Neural progenitor cell (in vitro differentiated cells): Measurements from ENCODE around the gene SMIM38. TPM values are rescaled to one million over a fixed set of nuclear protein-coding genes. Genes with fewer than 3 reads are reported as not detected.

Source experiments
- DNase-seq: peaks from one replicate; pipeline ENCODE4 v3.0.0-alpha.2; 2016; ENCODE audit warnings: low spot score
- H2AFZ ChIP-seq: fragments of 200-600 bp; sonication (generic); replicated peaks from 2 replicates; pipeline ENCODE4 v1.6.1; 2016; ENCODE audit warnings: antibody characterized with exemption
- H3F3A ChIP-seq: fragments of 200-600 bp; sonication (generic); 2 replicates; pipeline ENCODE4 v1.6.1; 2016; ENCODE audit warnings: antibody characterized with exemption, low read depth
- H3K27ac ChIP-seq: fragments of 200-600 bp; sonication (generic); 2 replicates; pipeline ENCODE4 v1.5.1; 2016; ENCODE audit warnings: mild to moderate bottlenecking
- H3K27me3 ChIP-seq: fragments of 200-600 bp; sonication (generic); 2 replicates; pipeline ENCODE4 v1.6.1; 2016; ENCODE audit warnings: mild to moderate bottlenecking, moderate library complexity
- H3K36me3 ChIP-seq: fragments of 200-600 bp; sonication (generic); 2 replicates; pipeline ENCODE4 v1.5.1; 2016
- H3K4me1 ChIP-seq: fragments of 200-600 bp; sonication (generic); 2 replicates; pipeline ENCODE4 v1.6.1; 2016; ENCODE audit warnings: mixed run types
- H3K4me2 ChIP-seq: fragments of 200-600 bp; sonication (generic); 2 replicates; pipeline ENCODE4 v1.6.1; 2016
- H3K4me3 ChIP-seq: fragments of 200-600 bp; sonication (generic); 2 replicates; pipeline ENCODE4 v1.5.1; 2016
- H3K79me2 ChIP-seq: fragments of 200-600 bp; sonication (generic); 2 replicates; pipeline ENCODE4 v1.6.1; 2016; ENCODE audit warnings: low read depth
- H3K9ac ChIP-seq: fragments of 200-600 bp; sonication (generic); 2 replicates; pipeline ENCODE4 v1.6.1; 2016
- H3K9me3 ChIP-seq: fragments of 200-600 bp; sonication (generic); 2 replicates; pipeline ENCODE4 v1.5.1; 2016; ENCODE audit warnings: low read depth
- H4K20me1 ChIP-seq: fragments of 200-600 bp; sonication (generic); 2 replicates; pipeline ENCODE4 v1.6.1; 2016; ENCODE audit warnings: low read depth
- H3K27ac Mint-ChIP-seq: 3 replicates; pipeline ENCODE4 v1.8.0; 2021; ENCODE audit warnings: mixed read lengths
- H3K27me3 Mint-ChIP-seq: 2 replicates; pipeline ENCODE4 v1.8.0; 2022; ENCODE audit warnings: low read depth, mild to moderate bottlenecking, inconsistent platforms, moderate library complexity, mixed read lengths; ENCODE audit not compliant: insufficient read depth
- H3K36me3 Mint-ChIP-seq: 3 replicates; pipeline ENCODE4 v1.8.0; 2021; ENCODE audit warnings: mixed read lengths
- H3K4me1 Mint-ChIP-seq: 3 replicates; pipeline ENCODE4 v1.8.0; 2021; ENCODE audit warnings: mixed read lengths
- H3K4me3 Mint-ChIP-seq: 3 replicates; pipeline ENCODE4 v1.8.0; 2021; ENCODE audit warnings: mild to moderate bottlenecking, moderate library complexity, mixed read lengths
- H3K9me3 Mint-ChIP-seq: 3 replicates; pipeline ENCODE4 v1.8.0; 2020; ENCODE audit warnings: mixed read lengths
- EZH2 ChIP-seq: fragments of 200-600 bp; sonication (generic); IDR thresholded peaks from 2 replicates; pipeline ENCODE4 v1.6.1; 2017; ENCODE audit warnings: antibody characterized with exemption, mild to moderate bottlenecking, moderate library complexity
- EZH2phosphoT487 ChIP-seq: fragments of 200-600 bp; sonication (generic); IDR thresholded peaks from 2 replicates; pipeline ENCODE4 v1.6.1; 2017; ENCODE audit warnings: antibody characterized with exemption
- total RNA-seq: library from RNA; depleted of rRNA; stranded (reverse); fragments of >200 nt; gene quantifications from 2 replicates; pipeline ENCODE4 v1.2.3, GENCODE V29; 2015; ENCODE audit warnings: low replicate concordance
- TF ChIP-seq, protein P1 (sequence below): fragments of 200-600 bp; sonication (generic); IDR thresholded peaks from 2 replicates; pipeline ENCODE4 v1.5.1; 2017; ENCODE audit warnings: antibody characterized with exemption, mild to moderate bottlenecking

The SMIM38 gene
- total RNA-seq, 1 donor from 2014 or later: 2.0 TPM

GRCh38 chr11:69173925-69174581 is 18.3 kb downstream of the SMIM38 start:
- H3K36me3 Mint-ChIP-seq: no peaks in the 10 kb centered on the region
- H3K9ac ChIP-seq: no peak overlapping the region
- no peak overlapping the region for H2AFZ ChIP-seq
- H3K27me3 Mint-ChIP-seq: peaks cover 11% of the 10 kb centered on the region
- H3K9me3 Mint-ChIP-seq: peaks cover 21% of the 10 kb centered on the region
- peaks cover 3% of the 10 kb centered on the region for H3K4me1 Mint-ChIP-seq
- H3K79me2 ChIP-seq: no peaks in the 10 kb centered on the region
- H3K4me1 ChIP-seq: no peaks in the 10 kb centered on the region
- no peak for DNase-seq
- no peaks in the 10 kb centered on the region for H3F3A ChIP-seq
- H3K27ac ChIP-seq: no peak overlapping the region
- no peak overlapping the region for H3K4me3 ChIP-seq
- no peaks in the 10 kb centered on the region for H3K27me3 ChIP-seq
- H3K9me3 ChIP-seq: no peaks in the 10 kb centered on the region
- no peaks in the 10 kb centered on the region for H3K36me3 ChIP-seq
- H3K27ac Mint-ChIP-seq: no peak overlapping the region
- TF ChIP-seq EZH2 (no peak), EZH2phosphoT487 (no peak)
- H3K4me3 Mint-ChIP-seq: no peak overlapping the region
- H4K20me1 ChIP-seq: no peaks in the 10 kb centered on the region
- H3K4me2 ChIP-seq: no peak overlapping the region

- Histone ChIP-seq H3K4me1 (no peaks in the 10 kb centered on the region), H3K4me2 (no peak overlapping the region), H3K36me3 (no peaks in the 10 kb centered on the region), H3K27ac (no peak overlapping the region), H3K9me3 (no peaks in the 10 kb centered on the region), H3K79me2 (no peaks in the 10 kb centered on the region), H2AFZ (no peak overlapping the region), H3K4me3 (no peak overlapping the region), H3F3A (no peaks in the 10 kb centered on the region), H3K27me3 (no peaks in the 10 kb centered on the region), H4K20me1 (no peaks in the 10 kb centered on the region), H3K9ac (no peak overlapping the region)
- DNase-seq: no peak
- Mint-ChIP-seq H3K4me3 (no peak overlapping the region), H3K9me3 (peaks cover 17% of the 10 kb centered on the region), H3K27me3 (peaks cover 6% of the 10 kb centered on the region), H3K27ac (no peak overlapping the region), H3K36me3 (no peaks in the 10 kb centered on the region), H3K4me1 (peaks cover 3% of the 10 kb centered on the region)
- no peak for TF ChIP-seq EZH2phosphoT487
- TF ChIP-seq, protein P1, sequence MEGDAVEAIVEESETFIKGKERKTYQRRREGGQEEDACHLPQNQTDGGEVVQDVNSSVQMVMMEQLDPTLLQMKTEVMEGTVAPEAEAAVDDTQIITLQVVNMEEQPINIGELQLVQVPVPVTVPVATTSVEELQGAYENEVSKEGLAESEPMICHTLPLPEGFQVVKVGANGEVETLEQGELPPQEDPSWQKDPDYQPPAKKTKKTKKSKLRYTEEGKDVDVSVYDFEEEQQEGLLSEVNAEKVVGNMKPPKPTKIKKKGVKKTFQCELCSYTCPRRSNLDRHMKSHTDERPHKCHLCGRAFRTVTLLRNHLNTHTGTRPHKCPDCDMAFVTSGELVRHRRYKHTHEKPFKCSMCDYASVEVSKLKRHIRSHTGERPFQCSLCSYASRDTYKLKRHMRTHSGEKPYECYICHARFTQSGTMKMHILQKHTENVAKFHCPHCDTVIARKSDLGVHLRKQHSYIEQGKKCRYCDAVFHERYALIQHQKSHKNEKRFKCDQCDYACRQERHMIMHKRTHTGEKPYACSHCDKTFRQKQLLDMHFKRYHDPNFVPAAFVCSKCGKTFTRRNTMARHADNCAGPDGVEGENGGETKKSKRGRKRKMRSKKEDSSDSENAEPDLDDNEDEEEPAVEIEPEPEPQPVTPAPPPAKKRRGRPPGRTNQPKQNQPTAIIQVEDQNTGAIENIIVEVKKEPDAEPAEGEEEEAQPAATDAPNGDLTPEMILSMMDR: no peak
- TF ChIP-seq EZH2: no peak
Measured at GRCh38 chr11:69174841-69175240, 19.1 kb downstream of the SMIM38 start.

- no peak overlapping the region for H3K4me2 ChIP-seq
- DNase-seq: no peak
- H4K20me1 ChIP-seq: no peaks in the 10 kb centered on the region
- no peak overlapping the region for H3K27ac Mint-ChIP-seq
- no peak overlapping the region for H3K4me3 ChIP-seq
- H3K9me3 Mint-ChIP-seq: peaks cover 20% of the 10 kb centered on the region
- H3K9ac ChIP-seq: no peak overlapping the region
- no peaks in the 10 kb centered on the region for H3K36me3 Mint-ChIP-seq
- no peak overlapping the region for H3K27ac ChIP-seq
- H3K27me3 Mint-ChIP-seq: peaks cover 5% of the 10 kb centered on the region
- no peaks in the 10 kb centered on the region for H3K4me1 ChIP-seq
- H3K4me3 Mint-ChIP-seq: no peak overlapping the region
- peaks cover 7% of the 10 kb centered on the region for H3K4me1 Mint-ChIP-seq
- TF ChIP-seq EZH2phosphoT487 (no peak), EZH2 (no peak)
- TF ChIP-seq, protein P1: no peak
- no peaks in the 10 kb centered on the region for H3K79me2 ChIP-seq
- no peaks in the 10 kb centered on the region for H3K36me3 ChIP-seq
- no peaks in the 10 kb centered on the region for H3F3A ChIP-seq
- peak overlapping the region; percentile 26 for H2AFZ ChIP-seq
- no peaks in the 10 kb centered on the region for H3K27me3 ChIP-seq
- no peaks in the 10 kb centered on the region for H3K9me3 ChIP-seq
Measured at GRCh38 chr11:69178819-69179482, 23.2 kb downstream of the SMIM38 start.

- H3K4me1 ChIP-seq: no peaks in the 10 kb centered on the region
- H3K36me3 ChIP-seq: no peaks in the 10 kb centered on the region
- peaks cover 9% of the 10 kb centered on the region for H3K27me3 Mint-ChIP-seq
- no peaks in the 10 kb centered on the region for H4K20me1 ChIP-seq
- no peak overlapping the region for H3K27ac ChIP-seq
- H3K27ac Mint-ChIP-seq: peak overlapping the region; percentile 50
- H3K9ac ChIP-seq: no peak overlapping the region
- H3K4me3 ChIP-seq: no peak overlapping the region
- H3K79me2 ChIP-seq: no peaks in the 10 kb centered on the region
- H3K4me2 ChIP-seq: no peak overlapping the region
- TF ChIP-seq EZH2 (no peak), EZH2phosphoT487 (no peak)
- TF ChIP-seq, protein P1: no peak
- H3F3A ChIP-seq: no peaks in the 10 kb centered on the region
- no peak overlapping the region for H3K4me3 Mint-ChIP-seq
- H3K9me3 ChIP-seq: no peaks in the 10 kb centered on the region
- H3K27me3 ChIP-seq: no peaks in the 10 kb centered on the region
- no peaks in the 10 kb centered on the region for H3K36me3 Mint-ChIP-seq
- peaks cover 4% of the 10 kb centered on the region for H3K4me1 Mint-ChIP-seq
- no peak overlapping the region for H2AFZ ChIP-seq
- peaks cover 14% of the 10 kb centered on the region for H3K9me3 Mint-ChIP-seq
- no peak for DNase-seq
Measured at GRCh38 chr11:69180226-69180625, 24.5 kb downstream of the SMIM38 start.
